IMR-90 (cell line): ENCODE data around the gene DZIP1. TPM values are rescaled to one million over a fixed set of nuclear protein-coding genes. Genes with fewer than 3 reads are reported as not detected.

Experiments
- ATAC-seq: fragments of 200-7000 bp; cut with Tn5 transposase; 2 replicates; pipeline ENCODE4 v1.9.1; 2020; ENCODE audit warnings: low read depth, mild to moderate bottlenecking, moderate library complexity
- BruUV-seq: library from RNA; stranded (reverse); fragments of 400-500 nt; replicated peaks from 2 replicates; lab custom pipeline; 2021; lab: Mats Ljungman, UMichigan
- CTCF ChIA-PET: fragments of 300-600 bp; formaldehyde crosslinking; extraction: SDS; loops from one replicate; lab custom pipeline; 2021; ENCODE audit warnings: antibody characterized with exemption; lab: Yijun Ruan, JAX
- POLR2A ChIA-PET: fragments of 300-600 bp; sonication (Branson Sonifier 250); formaldehyde crosslinking; loops from one replicate; lab custom pipeline; 2022; ENCODE audit warnings: antibody characterized with exemption; ENCODE audit not compliant: unreplicated experiment; lab: Charles Lee
- DNase-seq: peaks from one replicate; pipeline ENCODE4 v3.0.0; 2013
- H2AFZ ChIP-seq: replicated peaks from 2 replicates; pipeline ENCODE3; 2013; ENCODE audit warnings: low read length, mild to moderate bottlenecking; ENCODE audit not compliant: poor library complexity
- H2AK5ac ChIP-seq: 2 replicates; pipeline ENCODE4 v1.6.1; 2013; ENCODE audit warnings: low read depth, low read length, inconsistent platforms
- H2AK9ac ChIP-seq: replicated peaks from 2 replicates; pipeline ENCODE3; 2013; ENCODE audit warnings: mild to moderate bottlenecking, low read depth, low read length, moderate library complexity; ENCODE audit not compliant: poor library complexity
- H2BK120ac ChIP-seq: 2 replicates; pipeline ENCODE4 v1.6.1; 2013; ENCODE audit warnings: low read depth, low read length, inconsistent platforms
- H2BK15ac ChIP-seq: 3 replicates; pipeline ENCODE4 v1.6.1; 2013; ENCODE audit warnings: low read depth, low read length, inconsistent platforms
- H2BK20ac ChIP-seq: 2 replicates; pipeline ENCODE4 v1.6.1; 2013; ENCODE audit warnings: low read depth, mild to moderate bottlenecking, inconsistent platforms, low read length, moderate library complexity
- H2BK5ac ChIP-seq: 2 replicates; pipeline ENCODE4 v1.6.1; 2013; ENCODE audit warnings: mild to moderate bottlenecking, low read depth, low read length, inconsistent platforms; ENCODE audit not compliant: poor library complexity, severe bottlenecking
- H3K14ac ChIP-seq: replicated peaks from 2 replicates; pipeline ENCODE4 v1.6.1; 2013; ENCODE audit warnings: low read depth, low read length, inconsistent platforms
- H3K18ac ChIP-seq: 2 replicates; pipeline ENCODE4 v1.6.1; 2013; ENCODE audit warnings: low read depth, low read length, control low read depth
- H3K23ac ChIP-seq: 2 replicates; pipeline ENCODE4 v1.6.1; 2013; ENCODE audit warnings: low read depth, low read length, inconsistent platforms
- H3K27ac ChIP-seq: 2 replicates; pipeline ENCODE4 v1.5.1; 2013; ENCODE audit warnings: mild to moderate bottlenecking, control low read depth, low read length; ENCODE audit not compliant: insufficient read depth
- H3K27me3 ChIP-seq: 2 replicates; pipeline ENCODE4 v1.6.1; 2013; ENCODE audit warnings: low read length; ENCODE audit not compliant: control insufficient read depth, insufficient read depth
- H3K36me3 ChIP-seq: 2 replicates; pipeline ENCODE4 v1.6.1; 2013; ENCODE audit warnings: low read length, mixed read lengths; ENCODE audit not compliant: control insufficient read depth, insufficient read depth
- H3K4ac ChIP-seq: 2 replicates; pipeline ENCODE4 v1.6.1; 2013; ENCODE audit warnings: low read depth, low read length, inconsistent platforms
- H3K4me1 ChIP-seq: 2 replicates; pipeline ENCODE4 v1.6.1; 2013; ENCODE audit warnings: low read length, mixed read lengths; ENCODE audit not compliant: control insufficient read depth, insufficient read depth
- H3K4me2 ChIP-seq: 2 replicates; pipeline ENCODE4 v1.6.1; 2013; ENCODE audit warnings: low read depth, mild to moderate bottlenecking, control low read depth, low read length, moderate library complexity
- H3K4me3 ChIP-seq: 2 replicates; pipeline ENCODE4 v1.5.1; 2013; ENCODE audit warnings: low read depth, mild to moderate bottlenecking, control low read depth, low read length, moderate library complexity; ENCODE audit not compliant: insufficient read depth
- H3K56ac ChIP-seq: 2 replicates; pipeline ENCODE4 v1.6.1; 2013; ENCODE audit warnings: low read length, inconsistent platforms; ENCODE audit not compliant: insufficient read depth; ENCODE audit errors: extremely low read depth
- H3K79me1 ChIP-seq, 2 experiments: 2 replicates each; pipeline ENCODE4 v1.6.1; 2013; ENCODE audit warnings: low read length in 2 of 2, inconsistent platforms in 1 of 2, low read depth in 1 of 2
- H3K9ac ChIP-seq: 2 replicates; pipeline ENCODE4 v1.6.1; 2013; ENCODE audit warnings: low read depth, low read length, control low read depth
- H3K9me1 ChIP-seq: 2 replicates; pipeline ENCODE4 v1.6.1; 2013; ENCODE audit warnings: low read length, inconsistent platforms; ENCODE audit not compliant: insufficient read depth
- H3K9me3 ChIP-seq: 2 replicates; pipeline ENCODE4 v1.6.1; 2013; ENCODE audit warnings: low read length; ENCODE audit not compliant: control insufficient read depth, insufficient read depth
- H4K20me1 ChIP-seq: 2 replicates; pipeline ENCODE4 v1.6.1; 2013; ENCODE audit warnings: low read length, inconsistent platforms; ENCODE audit not compliant: insufficient read depth
- H4K5ac ChIP-seq: 2 replicates; pipeline ENCODE4 v1.6.1; 2013; ENCODE audit warnings: mild to moderate bottlenecking, low read depth, low read length, control low read depth
- H4K8ac ChIP-seq, 2 experiments: 2 replicates each; pipeline ENCODE4 v1.6.1; 2013; ENCODE audit warnings: low read depth in 2 of 2, low read length in 2 of 2, control low read depth in 1 of 2, inconsistent platforms in 1 of 2
- H4K91ac ChIP-seq: 2 replicates; pipeline ENCODE4 v1.6.1; 2013; ENCODE audit warnings: low read depth, low read length, inconsistent platforms; ENCODE audit not compliant: insufficient read depth
- RFX5 ChIP-seq: IDR thresholded peaks from 2 replicates; pipeline ENCODE4 v1.8.0; 2012; ENCODE audit warnings: low read depth, mild to moderate bottlenecking, low read length, moderate library complexity
- WGBS, 2 experiments: methylation state at CpG; one replicate each; pipeline versions ENCODE4 v1.1.5 to v1.1.7; 2013; ENCODE audit warnings: missing lambda C conversion rate in 2 of 2; ENCODE audit not compliant: insufficient read length in 1 of 2; ENCODE audit errors: extremely low coverage in 2 of 2; 5-methylcytosine and 5-hydroxymethylcytosine counted together
- dilution Hi-C: fragments of 300-500 bp; cut with HindIII; formaldehyde crosslinking; loops from one replicate; pipeline ENCODE4 v1.14.3; 2018; ENCODE audit warnings: low sequenced_read_pairs; ENCODE audit not compliant: unreplicated experiment
- in situ Hi-C: fragments of 300-500 bp; cut with MboI; formaldehyde crosslinking; loops from 3 replicates; pipeline ENCODE4 v1.14.3; 2019; ENCODE audit warnings: low sequenced_read_pairs, inconsistent platforms, mixed read lengths
- intact Hi-C: fragments of 100-400 bp; cut with micrococcal nuclease; formaldehyde crosslinking; loops from 2 replicates; pipeline ENCODE4 v1.10.0; 2022
- polyA plus RNA-seq, 3 experiments: library from polyadenylated mRNA; depleted of rRNA; stranded (reverse); fragments of >200 nt; gene quantifications; 2 replicates each; pipeline ENCODE4 v1.2.3, GENCODE V29; 2012; ENCODE audit warnings: low replicate concordance in 1 of 3
- total RNA-seq: library from RNA; depleted of rRNA; stranded (reverse); fragments of >200 nt; gene quantifications from 2 replicates; pipeline ENCODE4 v1.2.3, GENCODE V29; 2012

DZIP1 gene
- total and polyA plus RNA-seq, 2 of the 4 experiments (the other 2 are of a cell fraction), result 12.2 to 15.9 TPM

GRCh38 chr13:95533545-95534160, 110.9 kb downstream of the DZIP1 start:
- in situ Hi-C loops, result no loop called here
- dilution Hi-C loops, result no loop called here
- Histone ChIP-seq H2AK5ac (no peak overlapping the region), H2AK9ac (no peak overlapping the region), H4K91ac (no peak overlapping the region), H2BK120ac (no peak overlapping the region), H3K9me1 (no peaks in the 10 kb centered on the region), H4K20me1 (no peaks in the 10 kb centered on the region), H3K27ac (no peak overlapping the region), H3K56ac (no peak overlapping the region), H3K4me2 (no peak overlapping the region), H2BK5ac (no peak overlapping the region), H3K14ac (no peak overlapping the region), H3K79me1 (no peaks in the 10 kb centered on the region), H3K9ac (no peak overlapping the region), H3K4me3 (no peak overlapping the region), H4K5ac (no peak overlapping the region), H3K4me1 (peaks cover 4% of the 10 kb centered on the region), H4K8ac (no peak overlapping the region), H3K4ac (no peak overlapping the region), H3K9me3 (no peaks in the 10 kb centered on the region), H2BK15ac (no peak overlapping the region), H2BK20ac (no peak overlapping the region), H3K23ac (no peak overlapping the region), H3K27me3 (peaks cover 14% of the 10 kb centered on the region), H3K36me3 (no peaks in the 10 kb centered on the region), H3K18ac (no peak overlapping the region), H2AFZ (no peak overlapping the region)
- TF ChIP-seq RFX5, result no peak
- ChIA-PET POLR2A (no interaction called here), CTCF (interaction anchor here (1.3 kb wide), 1 partner anchor 31 kb away, joined by 3 read pairs; no protein-coding TSS in a partner anchor)
- no peak for ATAC-seq
- intact Hi-C loops, result no loop called here
- no CpG with 5 or more reads among the region's 7 CpGs for whole genome bisulfite sequencing, 2 experiments
- no peak for DNase-seq
- no TSS peak for BruUV-seq
